ENCODE measurements around the gene MOSPD2.

The MOSPD2 gene

GRCh38 chrX:14899607-14900006 is 26.4 kb downstream of the MOSPD2 start:
- no peak overlapping the region for H3K4me3 ChIP-seq (replicated peaks; ENCODE audit: low read depth, low read length)
- DNase-seq (ENCODE audit: extremely low read depth, low read depth), result peak; percentile 26
- TF ChIP-seq CTCF (IDR thresholded peaks at IDR 0.05; ENCODE audit: low read depth, low read length, missing control alignments), result no peak

GRCh38 chrX:14902537-14902936 is 29.3 kb downstream of the MOSPD2 start:
- no peak for DNase-seq (ENCODE audit: extremely low read depth, low read depth)
- TF ChIP-seq CTCF (IDR thresholded peaks at IDR 0.05; ENCODE audit: low read depth, low read length, missing control alignments), result no peak
- no peak overlapping the region for H3K4me3 ChIP-seq (replicated peaks; ENCODE audit: low read depth, low read length)

- no peak for DNase-seq (ENCODE audit: extremely low read depth, low read depth)
- TF ChIP-seq CTCF (IDR thresholded peaks at IDR 0.05; ENCODE audit: low read depth, low read length, missing control alignments), result no peak
- H3K4me3 ChIP-seq (replicated peaks; ENCODE audit: low read depth, low read length), result no peak overlapping the region
These were observed 30.7 kb downstream of the MOSPD2 start for GRCh38 chrX:14903891-14904290.

GRCh38 chrX:14913241-14913640 is 40.0 kb downstream of the MOSPD2 start:
- no peak for TF ChIP-seq CTCF (IDR thresholded peaks at IDR 0.05; ENCODE audit: low read depth, low read length, missing control alignments)
- no peak overlapping the region for H3K4me3 ChIP-seq (replicated peaks; ENCODE audit: low read depth, low read length)
- no peak for DNase-seq (ENCODE audit: extremely low read depth, low read depth)

- no peak overlapping the region for H3K4me3 ChIP-seq (replicated peaks; ENCODE audit: low read depth, low read length)
- TF ChIP-seq CTCF (IDR thresholded peaks at IDR 0.05; ENCODE audit: low read depth, low read length, missing control alignments), result no peak
- DNase-seq (ENCODE audit: extremely low read depth, low read depth), result no peak
These were observed 42.4 kb downstream of the MOSPD2 start for GRCh38 chrX:14915596-14915995.

GRCh38 chrX:14916017-14916674 is 42.9 kb downstream of the MOSPD2 start:
- no peak overlapping the region for H3K4me3 ChIP-seq (replicated peaks; ENCODE audit: low read depth, low read length)
- no peak for DNase-seq (ENCODE audit: extremely low read depth, low read depth)
- TF ChIP-seq CTCF (IDR thresholded peaks at IDR 0.05; ENCODE audit: low read depth, low read length, missing control alignments), result no peak

- no peak for DNase-seq (ENCODE audit: extremely low read depth, low read depth)
- TF ChIP-seq CTCF (IDR thresholded peaks at IDR 0.05; ENCODE audit: low read depth, low read length, missing control alignments), result no peak
- no peak overlapping the region for H3K4me3 ChIP-seq (replicated peaks; ENCODE audit: low read depth, low read length)
These were observed 46.2 kb downstream of the MOSPD2 start for GRCh38 chrX:14919407-14919806.
